Prostate gland (tissue), 2 donors: ENCODE results near the gene MMD. TPM values are rescaled to one million over a fixed set of nuclear protein-coding genes. Genes with fewer than 3 reads are reported as not detected.
A peak's percentile ranks its signal among the peaks of the same experiment; 100 is the strongest.
"Not testable (repeated sequence)": the region's sequence is repeated elsewhere in the genome, so short reads cannot be mapped to it uniquely, and the experiment has no call there.

ENCODE experiments used
- DNase-seq: peaks from one replicate; pipeline ENCODE4 v3.0.0-alpha.2; 2019; ENCODE audit warnings: low spot score
- H3K27ac ChIP-seq, 2 donors: fragments of 200-600 bp; sonication (generic); 2 replicates each; pipeline ENCODE4 v1.5.1; 2017 to 2019
- H3K27me3 ChIP-seq: fragments of 200-600 bp; sonication (generic); replicated peaks from 2 replicates; pipeline ENCODE4 v1.5.1; 2019; ENCODE audit not compliant: insufficient read depth
- H3K36me3 ChIP-seq, 2 donors: fragments of 200-600 bp; sonication (generic); 1 replicate in 1 of 2; 2 replicates in 1 of 2; pipeline versions ENCODE4 v1.5.1 to v1.8.1; 2017 to 2019
- H3K4me1 ChIP-seq: fragments of 200-600 bp; sonication (generic); replicated peaks from 2 replicates; pipeline ENCODE4 v1.5.1; 2019
- H3K4me3 ChIP-seq, 2 donors: fragments of 200-600 bp; sonication (generic); 2 replicates each; pipeline ENCODE4 v1.5.1; 2017 to 2019
- H3K9me3 ChIP-seq: fragments of 200-600 bp; sonication (generic); 2 replicates; pipeline ENCODE4 v1.5.1; 2017
- CTCF ChIP-seq, 4 experiments: fragments of 200-600 bp in 2 of 4; fragments of 450-650 bp in 2 of 4; sonication (generic) in 2 of 4; IDR thresholded peaks; 1 replicate in 3 of 4; 2 replicates in 1 of 4; pipeline ENCODE4 v1.5.1; 2016 to 2019; ENCODE audit warnings: antibody characterized with exemption in 4 of 4, mild to moderate bottlenecking in 2 of 4, moderate library complexity in 2 of 4
- POLR2A ChIP-seq: fragments of 450-650 bp; IDR thresholded peaks from one replicate; pipeline ENCODE4 v1.6.1; 2016; ENCODE audit warnings: antibody characterized with exemption, mild to moderate bottlenecking
- POLR2AphosphoS5 ChIP-seq: sonication (generic); formaldehyde crosslinking; IDR thresholded peaks from one replicate; pipeline ENCODE4 v1.6.1; 2017; ENCODE audit warnings: antibody characterized with exemption
- WGBS: methylation state at CpG from one replicate; pipeline ENCODE4 v1.1.5; 2018; 5-methylcytosine and 5-hydroxymethylcytosine counted together
- intact Hi-C: fragments of 100-400 bp; cut with DNase I; formaldehyde crosslinking; loops from one replicate; pipeline ENCODE4 v1.14.2; 2022
- total RNA-seq, 2 donors: library from RNA; depleted of rRNA; stranded (reverse); fragments of >200 nt; gene quantifications; one replicate each; pipeline ENCODE4 v1.1.0, GENCODE V29; 2016

Gene MMD
- total RNA-seq, 2 donors from 2014 or later, result 8.7 to 55.0 TPM

DNA sequence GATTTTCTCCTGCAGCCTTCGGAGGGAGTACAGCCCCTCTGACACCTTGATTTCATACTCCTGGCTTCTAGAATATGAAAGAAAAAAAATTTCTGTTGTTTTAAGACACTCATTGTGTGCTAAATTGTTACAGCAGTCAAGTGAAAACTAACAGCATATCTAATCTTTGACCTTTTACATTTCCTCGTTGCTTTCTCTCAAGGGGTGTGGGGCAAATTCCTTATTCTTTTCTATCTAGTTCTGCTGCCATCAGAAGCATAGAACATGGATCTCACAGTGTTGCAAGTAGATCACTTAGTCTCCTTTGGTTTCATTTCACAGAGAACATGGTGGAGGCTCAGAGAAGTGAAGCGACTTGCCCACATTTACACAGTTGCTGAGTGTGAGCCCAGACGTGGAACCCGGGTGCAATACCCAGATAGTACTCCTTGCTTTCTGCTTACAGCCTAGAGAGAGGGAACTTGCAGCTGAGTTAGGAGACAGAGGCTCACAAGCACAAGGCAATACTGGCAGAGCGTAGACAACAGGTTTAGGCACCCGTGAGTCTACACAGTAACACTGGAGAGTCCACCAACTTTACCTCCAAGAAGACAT is 28.7 kb upstream of the MMD start:
- Histone ChIP-seq H3K9me3 (no peaks in the 10 kb centered on the region), H3K27ac (no peak overlapping the region)
- WGBS, result 90% methylated on average over 7 of the region's 7 CpGs

GRCh38 chr17:55448681-55449080 is 27.0 kb upstream of the MMD start:
- intact Hi-C loops, result loop anchor here (5.0 to 10.0 kb wide), 2 partner anchors 154 to 176 kb away; no protein-coding TSS in a partner anchor

More for the DNA sequence above, 28.7 kb upstream of the MMD start:
- no peak for DNase-seq
- H3K27me3 ChIP-seq, result no peaks in the 10 kb centered on the region
- no peaks in the 10 kb centered on the region for H3K36me3 ChIP-seq
- no peaks in the 10 kb centered on the region for H3K4me1 ChIP-seq
- TF ChIP-seq POLR2A (no peak), POLR2AphosphoS5 (no peak), CTCF (IDR thresholded peaks at IDR 0.05) (no peak)
- no peak overlapping the region for H3K4me3 ChIP-seq
- intact Hi-C loops, result no loop called here

DNA sequence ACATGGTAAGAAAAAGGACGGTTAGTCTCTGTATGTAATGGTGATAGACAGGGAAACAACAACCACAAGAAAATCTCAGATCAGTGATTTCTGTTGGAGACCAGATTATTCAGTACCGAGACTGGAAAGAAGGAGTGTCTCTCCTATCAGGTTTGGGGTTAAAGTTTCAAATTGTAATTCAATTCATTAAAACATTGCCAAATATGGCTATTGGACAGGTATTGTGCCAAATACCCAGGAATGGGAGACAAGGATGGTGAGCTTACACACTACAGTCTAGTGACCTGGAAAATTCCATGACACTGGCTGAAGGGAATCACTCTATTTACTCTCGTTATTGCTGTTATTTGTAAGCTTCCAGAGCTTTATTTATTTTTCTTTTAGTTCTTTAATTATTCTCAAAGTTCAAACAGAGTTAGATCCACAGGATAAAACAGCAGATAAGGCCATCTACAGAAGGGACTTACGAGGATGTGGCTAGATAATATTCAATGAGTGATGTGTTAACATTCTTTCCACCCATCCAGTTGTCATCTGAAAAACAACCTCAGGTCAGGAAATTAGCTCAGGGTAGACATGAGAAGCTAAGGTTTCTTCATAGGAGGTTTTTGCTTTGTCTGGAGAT is 25.1 kb upstream of the MMD start:
- H3K27ac ChIP-seq, result peak overlapping the region in 1 of 2 donors; percentile 10
- no peaks in the 10 kb centered on the region for H3K36me3 ChIP-seq
- no peaks in the 10 kb centered on the region for H3K4me1 ChIP-seq
- 52% methylated on average over 4 of the region's 4 CpGs for WGBS
- H3K4me3 ChIP-seq, result no peak overlapping the region
- no peaks in the 10 kb centered on the region for H3K27me3 ChIP-seq
- DNase-seq, result no peak
- intact Hi-C loops, result loop anchor here (5.0 to 10.0 kb wide), 2 partner anchors 152 to 174 kb away; no protein-coding TSS in a partner anchor
- no peak for TF ChIP-seq POLR2AphosphoS5
- no peak for TF ChIP-seq POLR2A
- no peaks in the 10 kb centered on the region for H3K9me3 ChIP-seq

More at GRCh38 chr17:55448681-55449080, 27.0 kb upstream of the MMD start:
- no peak for TF ChIP-seq CTCF (IDR thresholded peaks at IDR 0.05)
- TF ChIP-seq POLR2A, result no peak
- peak; percentile 61 for TF ChIP-seq POLR2AphosphoS5
- peak; percentile 46 for DNase-seq
- Histone ChIP-seq H3K27ac (no peak overlapping the region), H3K27me3 (no peaks in the 10 kb centered on the region), H3K4me3 (no peak overlapping the region), H3K36me3 (no peaks in the 10 kb centered on the region), H3K9me3 (no peaks in the 10 kb centered on the region), H3K4me1 (no peaks in the 10 kb centered on the region)
- WGBS, result 7% methylated on average over 4 of the region's 4 CpGs

DNA sequence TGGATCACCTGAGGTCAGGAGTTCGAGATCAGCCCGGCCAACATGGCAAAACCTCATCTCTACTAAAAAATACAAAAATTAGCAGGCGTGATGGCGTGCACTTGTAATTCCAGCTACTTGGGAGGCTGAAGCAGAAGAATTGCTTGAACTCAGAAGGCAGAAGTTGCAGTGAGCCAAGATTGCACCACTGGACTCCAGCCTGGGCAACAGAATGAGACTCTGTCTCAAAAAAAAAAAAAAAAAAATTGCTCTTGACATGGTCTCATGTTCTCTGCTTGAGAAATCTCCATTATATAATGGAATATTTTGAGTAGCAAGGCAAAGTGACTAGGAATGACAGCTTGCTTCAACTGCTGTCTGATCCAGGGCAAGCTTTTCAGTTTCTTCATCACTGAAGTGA is 24.4 kb upstream of the MMD start:
- DNase-seq, H3K4me3 ChIP-seq, H3K27ac ChIP-seq, H3K36me3 ChIP-seq, H3K27me3 ChIP-seq, H3K4me1 ChIP-seq, H3K9me3 ChIP-seq: not testable (repeated sequence)
- 99% methylated on average over 4 of the region's 4 CpGs for WGBS
- intact Hi-C loops, result loop anchor here (5.0 to 10.0 kb wide), 2 partner anchors 151 to 174 kb away; no protein-coding TSS in a partner anchor

DNA sequence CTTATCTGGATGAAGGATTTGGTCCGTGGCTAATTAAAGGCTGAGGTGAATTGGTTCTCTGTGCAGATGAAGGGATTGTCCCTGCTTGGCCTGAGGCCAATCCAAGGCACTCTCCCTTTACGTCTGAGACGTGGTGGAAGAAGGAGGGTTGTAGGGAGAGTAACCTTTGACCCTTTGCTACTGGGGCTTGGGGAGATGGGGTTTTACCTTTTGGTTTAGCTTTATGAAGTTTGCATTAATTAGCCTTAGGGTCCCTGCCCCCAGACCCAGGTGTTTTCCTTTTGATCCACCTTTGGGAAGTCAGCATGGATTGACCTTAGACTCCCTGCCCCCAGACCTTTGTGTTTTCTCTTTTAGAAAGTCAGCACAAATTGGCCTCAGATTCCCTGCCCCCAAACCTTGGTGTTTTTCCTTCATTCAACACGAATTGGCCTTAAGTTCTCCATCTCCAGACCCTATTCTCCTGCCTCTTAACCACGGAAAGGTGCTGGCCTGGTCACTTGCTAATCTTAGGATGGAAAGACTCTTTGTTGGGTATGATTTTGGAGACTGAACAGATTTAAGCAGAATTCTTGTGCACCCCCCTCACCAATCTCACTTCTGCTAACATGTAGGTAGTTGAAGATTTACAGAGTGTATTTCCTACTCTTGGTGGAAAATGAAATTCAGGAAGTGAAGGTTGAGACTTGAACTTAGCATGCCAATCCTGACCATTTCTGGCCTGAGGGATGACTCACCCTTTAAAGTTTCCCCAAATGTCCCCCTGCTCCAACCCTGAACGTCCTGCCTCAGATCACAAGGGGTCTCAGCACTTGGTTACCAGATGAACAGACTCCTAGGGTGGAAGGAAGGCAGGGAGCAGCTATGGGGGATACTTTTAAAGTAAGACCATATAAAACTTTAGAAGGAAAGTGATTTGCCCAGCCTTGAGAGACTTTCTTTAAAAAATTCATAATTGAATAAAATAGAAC is 23.1 kb upstream of the MMD start:
- TF ChIP-seq POLR2AphosphoS5 (no peak), CTCF (IDR thresholded peaks at IDR 0.05) (no peak), POLR2A (no peak)
- Histone ChIP-seq H3K27me3 (no peaks in the 10 kb centered on the region), H3K27ac (no peak overlapping the region), H3K9me3 (no peaks in the 10 kb centered on the region), H3K4me3 (no peak overlapping the region), H3K36me3 (no peaks in the 10 kb centered on the region), H3K4me1 (no peaks in the 10 kb centered on the region)
- WGBS, result 76% methylated on average over 6 of the region's 6 CpGs
- no peak for DNase-seq
- intact Hi-C loops, result loop anchor here (5.0 to 10.0 kb wide), 2 partner anchors 150 to 172 kb away; no protein-coding TSS in a partner anchor
